Epithelial cell of proximal tubule (primary cell): ENCODE results near the gene TSPYL4. TPM values are rescaled to one million over a fixed set of nuclear protein-coding genes. Genes with fewer than 3 reads are reported as not detected.

Experiments
- DNase-seq: peaks from one replicate; pipeline ENCODE4 v3.0.0-alpha.2; 2011; ENCODE audit warnings: low read depth
- H3K4me3 ChIP-seq: 2 replicates; pipeline ENCODE4 v1.5.1; 2011; ENCODE audit warnings: low read depth, mild to moderate bottlenecking, low read length
- total RNA-seq: library from RNA; depleted of rRNA; stranded (reverse); fragments of >200 nt; gene quantifications from 2 replicates; pipeline ENCODE4 v1.2.3, GENCODE V29; 2015
- TF ChIP-seq, protein P1 (sequence below): conservative IDR thresholded peaks from 2 replicates; pipeline ENCODE4 v1.5.1; 2012; ENCODE audit warnings: low read depth, mild to moderate bottlenecking, low read length

The TSPYL4 gene
- total RNA-seq, 1 donor from 2014 or later: 8.5 TPM

- peak overlapping the region; percentile 90 for H3K4me3 ChIP-seq
- no peak for DNase-seq
- TF ChIP-seq, protein P1, sequence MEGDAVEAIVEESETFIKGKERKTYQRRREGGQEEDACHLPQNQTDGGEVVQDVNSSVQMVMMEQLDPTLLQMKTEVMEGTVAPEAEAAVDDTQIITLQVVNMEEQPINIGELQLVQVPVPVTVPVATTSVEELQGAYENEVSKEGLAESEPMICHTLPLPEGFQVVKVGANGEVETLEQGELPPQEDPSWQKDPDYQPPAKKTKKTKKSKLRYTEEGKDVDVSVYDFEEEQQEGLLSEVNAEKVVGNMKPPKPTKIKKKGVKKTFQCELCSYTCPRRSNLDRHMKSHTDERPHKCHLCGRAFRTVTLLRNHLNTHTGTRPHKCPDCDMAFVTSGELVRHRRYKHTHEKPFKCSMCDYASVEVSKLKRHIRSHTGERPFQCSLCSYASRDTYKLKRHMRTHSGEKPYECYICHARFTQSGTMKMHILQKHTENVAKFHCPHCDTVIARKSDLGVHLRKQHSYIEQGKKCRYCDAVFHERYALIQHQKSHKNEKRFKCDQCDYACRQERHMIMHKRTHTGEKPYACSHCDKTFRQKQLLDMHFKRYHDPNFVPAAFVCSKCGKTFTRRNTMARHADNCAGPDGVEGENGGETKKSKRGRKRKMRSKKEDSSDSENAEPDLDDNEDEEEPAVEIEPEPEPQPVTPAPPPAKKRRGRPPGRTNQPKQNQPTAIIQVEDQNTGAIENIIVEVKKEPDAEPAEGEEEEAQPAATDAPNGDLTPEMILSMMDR: no peak
Observed at GRCh38 chr6:116277124-116277523, 23.2 kb upstream of the TSPYL4 start.

- H3K4me3 ChIP-seq: no peak overlapping the region
- TF ChIP-seq, protein P1: no peak
- DNase-seq: no peak
Observed at GRCh38 chr6:116271149-116271708, 17.4 kb upstream of the TSPYL4 start.

- no peak overlapping the region for H3K4me3 ChIP-seq
- DNase-seq: no peak
- TF ChIP-seq, protein P1: peak; percentile 83
Observed at GRCh38 chr6:116268589-116269293, 14.9 kb upstream of the TSPYL4 start.

DNA sequence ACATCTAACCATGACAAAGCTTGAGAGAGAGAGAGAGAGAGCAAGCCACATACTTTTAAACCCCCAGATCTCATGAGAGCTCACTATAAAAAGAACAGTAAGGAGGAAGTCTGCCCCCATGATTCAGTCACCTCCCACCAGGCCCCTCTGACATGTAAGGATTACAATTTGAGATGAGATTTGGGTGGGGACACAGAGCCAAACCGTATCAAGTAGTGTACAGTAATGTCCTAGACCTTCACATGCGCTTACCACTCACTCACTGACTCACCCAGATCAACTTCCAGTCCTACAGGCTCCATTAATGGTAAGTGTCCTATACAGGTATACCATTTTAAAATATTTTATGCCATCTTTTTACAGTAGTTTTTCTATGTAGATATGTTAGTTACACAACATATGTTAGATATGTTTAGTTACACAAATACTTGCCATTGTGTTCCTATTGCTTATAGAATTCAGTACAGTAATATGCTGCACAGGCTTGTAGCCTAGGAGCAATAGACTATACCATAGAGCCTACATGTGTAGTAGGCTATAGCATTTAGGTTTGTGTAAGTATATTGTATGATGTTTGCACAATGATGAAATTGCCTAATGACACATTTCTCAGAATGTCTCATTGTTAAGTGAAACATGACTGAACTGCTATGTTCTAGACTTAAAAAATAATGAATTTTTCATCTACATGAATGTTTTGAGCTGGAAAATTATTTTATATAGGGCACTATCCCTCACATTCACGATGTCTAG, 14.1 kb upstream of the TSPYL4 start:
- no peak for DNase-seq
- TF ChIP-seq, protein P1: no peak
- H3K4me3 ChIP-seq: no peak overlapping the region

DNA sequence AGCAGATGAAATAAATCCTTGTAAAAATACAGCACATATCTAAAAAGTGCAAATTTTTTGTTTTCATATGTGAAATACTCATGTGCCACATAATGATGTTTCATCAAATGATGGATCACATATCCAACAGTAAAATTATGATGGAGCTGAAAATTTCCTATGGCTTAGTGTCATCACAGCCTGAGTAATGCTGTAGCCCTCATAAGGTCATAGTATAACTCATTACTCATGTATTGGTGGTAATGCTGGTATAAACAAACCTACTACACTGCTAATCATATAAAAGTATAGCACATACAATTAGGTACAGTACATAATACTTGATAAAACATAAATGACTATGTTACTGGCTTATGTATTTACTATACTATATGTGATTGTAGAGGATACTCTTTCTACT, 12.9 kb upstream of the TSPYL4 start:
- no peak for DNase-seq
- no peak overlapping the region for H3K4me3 ChIP-seq
- TF ChIP-seq, protein P1: no peak

DNA sequence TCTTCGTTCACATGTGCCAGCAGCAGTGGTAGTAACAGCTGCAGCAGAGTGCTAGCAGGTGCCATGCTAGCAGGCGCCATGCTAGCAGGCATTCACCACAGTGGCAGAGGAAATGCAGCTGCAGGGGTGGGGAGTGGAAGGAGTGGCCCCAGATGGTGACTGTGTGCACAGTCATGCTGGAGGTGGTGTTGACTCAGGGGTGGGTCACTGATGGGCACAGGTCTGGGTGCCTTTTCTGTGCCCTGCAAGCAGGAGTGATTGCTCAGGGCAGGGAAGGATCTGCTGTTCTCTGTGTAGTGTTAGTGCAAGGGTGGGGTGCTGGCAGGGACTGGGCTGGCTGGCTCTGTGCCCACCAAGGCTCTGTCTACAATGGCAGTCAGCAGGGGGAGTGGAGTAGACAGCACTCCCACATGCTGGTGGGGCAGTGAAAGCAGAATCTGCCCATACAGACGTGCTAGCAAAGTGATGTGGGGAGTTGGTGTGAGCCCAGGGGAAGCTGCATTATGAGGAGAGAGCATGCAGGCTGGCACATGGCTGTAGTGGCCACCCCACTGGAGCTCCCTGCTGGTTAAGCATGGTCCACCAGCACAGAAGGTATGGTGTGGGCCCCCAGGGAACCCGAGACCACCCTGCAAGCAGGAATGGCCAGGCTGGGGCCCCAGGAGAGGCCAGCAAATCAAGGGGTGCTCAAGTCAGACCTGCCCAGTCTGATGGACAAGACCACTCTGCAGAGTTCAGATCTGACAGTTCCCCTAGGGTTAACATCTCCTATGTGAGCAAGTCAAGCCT, 11.4 kb upstream of the TSPYL4 start:
- H3K4me3 ChIP-seq: no peak overlapping the region
- DNase-seq: no peak
- TF ChIP-seq, protein P1: no peak
